CD4-positive, alpha-beta memory T cell (primary cell): ENCODE measurements around the gene MPL. TPM values are rescaled to one million over a fixed set of nuclear protein-coding genes. Genes with fewer than 3 reads are reported as not detected.

Experiments used
- CTCF ChIA-PET: fragments of 350-600 bp; sonication (Branson Sonifier 250); formaldehyde crosslinking; loops from one replicate; lab custom pipeline; 2021; ENCODE audit warnings: inconsistent platforms; ENCODE audit not compliant: partially characterized antibody; lab: Charles Lee
- POLR2A ChIA-PET: fragments of 350-600 bp; sonication (Branson Sonifier 250); formaldehyde crosslinking; loops from one replicate; lab custom pipeline; 2021; ENCODE audit not compliant: partially characterized antibody; lab: Charles Lee
- DNase-seq, 5 donors: peaks; one replicate each; pipeline versions ENCODE4 v3.0.0 to v3.0.0-alpha.2; 2020 to 2022; ENCODE audit warnings: mixed read lengths in 1 of 5
- H3K27ac ChIP-seq: one replicate; pipeline ENCODE4 v1.7.0; 2013; ENCODE audit warnings: low read depth, low read length
- H3K27me3 ChIP-seq: 2 replicates; pipeline ENCODE4 v1.7.0; 2013; ENCODE audit warnings: mild to moderate bottlenecking, low read length, moderate library complexity; ENCODE audit not compliant: insufficient read depth
- H3K36me3 ChIP-seq: 2 replicates; pipeline ENCODE4 v1.7.0; 2013; ENCODE audit warnings: mild to moderate bottlenecking, low read length, moderate library complexity; ENCODE audit not compliant: insufficient read depth
- H3K4me1 ChIP-seq: 2 replicates; pipeline ENCODE4 v1.7.0; 2013; ENCODE audit warnings: mild to moderate bottlenecking, low read length, moderate library complexity; ENCODE audit not compliant: insufficient read depth
- H3K4me3 ChIP-seq, 2 donors: one replicate each; pipeline ENCODE4 v1.7.0; 2013; ENCODE audit warnings: low read length in 2 of 2, mild to moderate bottlenecking in 1 of 2
- H3K9me3 ChIP-seq, 2 donors: one replicate each; pipeline ENCODE4 v1.7.0; 2013; ENCODE audit warnings: low read length in 2 of 2, control low read depth in 1 of 2; ENCODE audit not compliant: control insufficient read depth in 1 of 2
- H3K27ac Mint-ChIP-seq, 7 donors: one replicate each; pipeline ENCODE4 v1.8.0; 2020 to 2021; ENCODE audit warnings: mixed read lengths in 7 of 7, mild to moderate bottlenecking in 6 of 7, inconsistent platforms in 3 of 7, moderate library complexity in 3 of 7
- H3K27me3 Mint-ChIP-seq, 2 donors: one replicate each; pipeline ENCODE4 v1.8.0; 2020 to 2021; ENCODE audit warnings: mixed read lengths in 2 of 2
- H3K36me3 Mint-ChIP-seq, 2 donors: one replicate each; pipeline ENCODE4 v1.8.0; 2020 to 2021; ENCODE audit warnings: mixed read lengths in 2 of 2, inconsistent platforms in 1 of 2, mild to moderate bottlenecking in 1 of 2
- H3K4me1 Mint-ChIP-seq, 4 donors: one replicate each; pipeline ENCODE4 v1.8.0; 2020 to 2021; ENCODE audit warnings: mixed read lengths in 4 of 4, mild to moderate bottlenecking in 1 of 4
- H3K4me3 Mint-ChIP-seq, 8 donors: one replicate each; pipeline ENCODE4 v1.8.0; 2020 to 2021; ENCODE audit warnings: mixed read lengths in 8 of 8, mild to moderate bottlenecking in 7 of 8, moderate library complexity in 6 of 8, inconsistent platforms in 3 of 8
- H3K9me3 Mint-ChIP-seq, 8 donors: one replicate each; pipeline ENCODE4 v1.8.0; 2020 to 2021; ENCODE audit warnings: mixed read lengths in 8 of 8, mild to moderate bottlenecking in 5 of 8, inconsistent platforms in 3 of 8, moderate library complexity in 1 of 8
- intact Hi-C: fragments of 100-400 bp; cut with micrococcal nuclease; formaldehyde crosslinking; loops from one replicate; pipeline ENCODE4 v1.15.1; 2023
- polyA plus RNA-seq, 2 donors: library from polyadenylated mRNA; unstranded; fragments of 300-500 nt; fragmentation: Illumina TruSeq; gene quantifications; one replicate each; pipeline ENCODE4 v1.2.3, GENCODE V29; 2021
- total RNA-seq, 2 experiments: library from RNA; stranded (reverse); gene quantifications; one replicate each; pipeline ENCODE4 v1.2.3, GENCODE V29; 2021

The MPL gene
- total RNA-seq, result not detected
- not detected for polyA plus RNA-seq

DNA sequence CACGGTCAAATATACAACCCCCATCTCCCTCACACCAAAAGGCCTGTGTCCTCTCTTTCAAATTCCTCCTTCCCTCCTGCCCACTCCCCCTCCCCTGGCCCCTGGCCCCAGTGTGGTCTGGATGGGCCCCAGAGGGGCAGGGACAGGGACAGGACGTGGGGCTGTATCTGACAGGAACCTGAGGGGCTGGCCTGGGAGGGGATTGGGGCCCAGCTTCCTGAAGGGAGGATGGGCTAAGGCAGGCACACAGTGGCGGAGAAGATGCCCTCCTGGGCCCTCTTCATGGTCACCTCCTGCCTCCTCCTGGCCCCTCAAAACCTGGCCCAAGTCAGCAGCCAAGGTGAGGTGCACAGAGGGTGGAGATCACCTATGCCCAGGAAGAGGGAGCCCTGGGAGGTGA, at the start of gene MPL:
MPL (plus strand) TSS at position 231 of the 400 bp plus-strand sequence; CDS start at position 262, 31 bp downstream.
- H3K4me1 Mint-ChIP-seq, result no peaks in the 10 kb centered on the region
- CTCF ChIA-PET, result no interaction called here
- H3K27ac Mint-ChIP-seq, result no peak within 1 kb of the TSS
- no peaks in the 10 kb centered on the region for H3K9me3 Mint-ChIP-seq
- Histone ChIP-seq H3K27me3 (no peaks in the 10 kb centered on the region), H3K4me3 (no peak within 1 kb of the TSS), H3K27ac (no peak within 1 kb of the TSS), H3K4me1 (no peaks in the 10 kb centered on the region), H3K9me3 (no peaks in the 10 kb centered on the region), H3K36me3 (no peaks in the 10 kb centered on the region)
- no peaks in the 10 kb centered on the region for H3K36me3 Mint-ChIP-seq
- no peak for DNase-seq
- intact Hi-C loops, result no loop called here
- H3K4me3 Mint-ChIP-seq, result no peak within 1 kb of the TSS
- H3K27me3 Mint-ChIP-seq, result peaks cover 0 to 5% of the 10 kb centered on the region in 2 donors
- POLR2A ChIA-PET, result no interaction called here

DNA sequence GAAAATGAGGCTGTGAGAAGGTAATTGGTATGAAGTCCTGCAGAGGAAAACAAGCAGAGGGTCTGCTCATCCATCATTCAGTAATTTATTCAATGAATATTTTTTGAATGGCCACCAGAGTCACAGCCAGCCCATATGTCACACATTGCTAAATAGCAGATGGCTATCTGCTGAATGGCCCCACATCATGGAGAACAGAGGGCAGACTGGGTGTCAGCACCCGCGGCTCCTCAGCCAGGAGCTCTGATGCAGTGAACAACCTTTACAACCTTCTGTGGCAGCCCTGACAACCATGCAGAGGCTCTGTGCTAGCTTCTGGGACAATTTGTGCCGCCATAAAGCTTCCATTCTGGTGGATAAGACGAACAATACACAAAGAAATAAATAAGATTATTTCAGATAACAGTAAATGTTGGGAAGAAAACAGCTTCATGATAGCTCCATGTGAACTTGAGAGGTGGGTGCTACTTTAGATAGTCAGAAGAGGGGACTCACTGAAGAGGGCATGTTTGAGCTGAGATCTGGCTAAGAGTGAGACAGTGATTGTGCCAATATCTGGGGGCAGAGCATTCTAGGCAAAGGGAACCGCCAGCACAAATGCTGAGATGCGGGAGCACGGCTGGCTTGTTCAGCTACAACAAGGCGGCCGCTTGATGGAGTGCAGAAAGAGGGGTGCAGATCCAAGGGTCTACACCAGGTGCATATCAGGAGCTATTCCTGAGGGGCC, 49.4 kb upstream of the MPL start:
- Mint-ChIP-seq H3K9me3 (no peaks in the 10 kb centered on the region), H3K36me3 (no peaks in the 10 kb centered on the region), H3K4me1 (no peaks in the 10 kb centered on the region), H3K27me3 (peaks cover 6 to 14% of the 10 kb centered on the region in 2 donors), H3K27ac (no peak overlapping the region), H3K4me3 (no peak overlapping the region)
- Histone ChIP-seq H3K27me3 (no peaks in the 10 kb centered on the region), H3K4me3 (no peak overlapping the region), H3K9me3 (no peaks in the 10 kb centered on the region), H3K36me3 (no peaks in the 10 kb centered on the region), H3K4me1 (no peaks in the 10 kb centered on the region), H3K27ac (no peak overlapping the region)
- intact Hi-C loops, result no loop called here
- no peak for DNase-seq
- CTCF ChIA-PET, result no interaction called here
- POLR2A ChIA-PET, result no interaction called here

- H3K27ac ChIP-seq, result no peak overlapping the region
- Mint-ChIP-seq H3K36me3 (no peaks in the 10 kb centered on the region), H3K27ac (no peak overlapping the region), H3K27me3 (peaks cover 6 to 12% of the 10 kb centered on the region in 2 donors), H3K4me3 (no peak overlapping the region), H3K9me3 (no peaks in the 10 kb centered on the region), H3K4me1 (no peaks in the 10 kb centered on the region)
- ChIA-PET CTCF (no interaction called here), POLR2A (no interaction called here)
- DNase-seq, result no peak
- intact Hi-C loops, result no loop called here
- no peaks in the 10 kb centered on the region for H3K36me3 ChIP-seq
- no peaks in the 10 kb centered on the region for H3K4me1 ChIP-seq
- H3K4me3 ChIP-seq, result no peak overlapping the region
- no peaks in the 10 kb centered on the region for H3K27me3 ChIP-seq
- H3K9me3 ChIP-seq, result no peaks in the 10 kb centered on the region
Measured at GRCh38 chr1:43288785-43289706, 48.6 kb upstream of the MPL start.

GRCh38 chr1:43292216-43292615, 45.4 kb upstream of the MPL start:
- no peak overlapping the region for H3K4me3 Mint-ChIP-seq
- CTCF ChIA-PET, result interaction anchor here (0.7 kb wide), 1 partner anchor 25 kb away, joined by 3 read pairs; no protein-coding TSS in a partner anchor
- Histone ChIP-seq H3K4me1 (peaks cover 15% of the 10 kb centered on the region), H3K4me3 (no peak overlapping the region), H3K36me3 (no peaks in the 10 kb centered on the region), H3K27me3 (no peaks in the 10 kb centered on the region), H3K27ac (no peak overlapping the region), H3K9me3 (no peaks in the 10 kb centered on the region)
- no peak overlapping the region for H3K27ac Mint-ChIP-seq
- H3K27me3 Mint-ChIP-seq, result peaks cover 1 to 2% of the 10 kb centered on the region in 2 donors
- POLR2A ChIA-PET, result no interaction called here
- no peaks in the 10 kb centered on the region for H3K9me3 Mint-ChIP-seq
- H3K36me3 Mint-ChIP-seq, result no peaks in the 10 kb centered on the region
- peaks cover 10 to 17% (median 14%) of the 10 kb centered on the region in 4 donors for H3K4me1 Mint-ChIP-seq
- DNase-seq, result no peak
- intact Hi-C loops, result no loop called here

DNA sequence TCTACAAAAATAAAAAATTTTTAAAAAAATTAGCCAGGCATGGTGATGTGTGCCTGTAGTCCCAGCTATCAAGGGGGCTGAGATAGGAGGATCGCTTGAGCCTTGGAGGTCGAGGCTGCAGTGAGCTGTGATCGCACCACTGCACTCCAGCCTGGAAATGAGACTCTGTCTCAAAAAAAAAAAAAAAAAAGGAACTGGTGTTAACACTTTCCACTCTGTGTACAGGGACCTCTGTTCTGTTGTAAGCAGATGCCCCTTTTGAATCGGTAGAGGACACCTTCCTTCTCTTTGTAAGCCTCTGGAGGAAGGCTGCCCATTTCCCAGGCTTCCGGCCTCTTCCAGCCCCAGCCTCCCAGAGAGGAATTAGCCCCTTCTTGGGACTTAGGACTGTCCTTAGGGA, 44.9 kb upstream of the MPL start:
- no peak overlapping the region for H3K27ac Mint-ChIP-seq
- POLR2A ChIA-PET, result no interaction called here

GRCh38 chr1:43293176-43293575, 44.4 kb upstream of the MPL start:
- Histone ChIP-seq H3K27ac (no peak overlapping the region), H3K9me3 (no peaks in the 10 kb centered on the region), H3K27me3 (no peaks in the 10 kb centered on the region), H3K4me1 (peaks cover 15% of the 10 kb centered on the region), H3K36me3 (no peaks in the 10 kb centered on the region), H3K4me3 (no peak overlapping the region)
- Mint-ChIP-seq H3K4me1 (peaks cover 10 to 17% (median 14%) of the 10 kb centered on the region in 4 donors), H3K27me3 (no peaks in the 10 kb centered on the region), H3K4me3 (no peak overlapping the region), H3K9me3 (no peaks in the 10 kb centered on the region), H3K36me3 (no peaks in the 10 kb centered on the region), H3K27ac (peak overlapping the region in 3 of 7 donors; percentile 43 to 64 (median 47))
- intact Hi-C loops, result no loop called here
- ChIA-PET CTCF (interaction anchor here (1.0 to 1.1 kb wide), 2 partner anchors 66 to 121 kb away, joined by 3 read pairs; no protein-coding TSS in a partner anchor), POLR2A (no interaction called here)
- DNase-seq, result no peak

More for the DNA sequence above, 44.9 kb upstream of the MPL start:
- Mint-ChIP-seq H3K4me1 (peaks cover 10 to 17% (median 14%) of the 10 kb centered on the region in 4 donors), H3K27me3 (no peaks in the 10 kb centered on the region), H3K9me3 (no peaks in the 10 kb centered on the region), H3K4me3 (no peak overlapping the region), H3K36me3 (no peaks in the 10 kb centered on the region)
- intact Hi-C loops, result no loop called here
- CTCF ChIA-PET, result interaction anchor here (0.7 to 1.1 kb wide), 2 partner anchors 24 to 66 kb away, joined by 3 read pairs; no protein-coding TSS in a partner anchor
- H3K27ac ChIP-seq, result no peak overlapping the region
- H3K4me3 ChIP-seq, result no peak overlapping the region
- H3K9me3 ChIP-seq, result no peaks in the 10 kb centered on the region
- H3K36me3 ChIP-seq, result no peaks in the 10 kb centered on the region
- H3K27me3 ChIP-seq, result no peaks in the 10 kb centered on the region
- no peak for DNase-seq
- peaks cover 15% of the 10 kb centered on the region for H3K4me1 ChIP-seq
